GM21825 (cell line): ENCODE data around the gene DDX41.
"Not testable (repeated sequence)": the region's sequence is repeated elsewhere in the genome, so short reads cannot be mapped to it uniquely, and the experiment has no call there.

Experiments
- ATAC-seq: cut with Tn5 transposase; IDR thresholded peaks from one replicate; pipeline ENCODE4 v1.9.1; 2021; ENCODE audit warnings: mild to moderate bottlenecking, moderate library complexity; ENCODE audit not compliant: unreplicated experiment

Gene DDX41

GRCh38 chr5:177485753-177486152 is 31.0 kb downstream of the DDX41 start:
- ATAC-seq: not testable (repeated sequence)

GRCh38 chr5:177484902-177485549 is 31.7 kb downstream of the DDX41 start:
- ATAC-seq: no peak

- no peak for ATAC-seq
Measured at GRCh38 chr5:177483994-177484901, 32.5 kb downstream of the DDX41 start.

GRCh38 chr5:177483042-177483441 is 33.7 kb downstream of the DDX41 start:
- no peak for ATAC-seq

DNA sequence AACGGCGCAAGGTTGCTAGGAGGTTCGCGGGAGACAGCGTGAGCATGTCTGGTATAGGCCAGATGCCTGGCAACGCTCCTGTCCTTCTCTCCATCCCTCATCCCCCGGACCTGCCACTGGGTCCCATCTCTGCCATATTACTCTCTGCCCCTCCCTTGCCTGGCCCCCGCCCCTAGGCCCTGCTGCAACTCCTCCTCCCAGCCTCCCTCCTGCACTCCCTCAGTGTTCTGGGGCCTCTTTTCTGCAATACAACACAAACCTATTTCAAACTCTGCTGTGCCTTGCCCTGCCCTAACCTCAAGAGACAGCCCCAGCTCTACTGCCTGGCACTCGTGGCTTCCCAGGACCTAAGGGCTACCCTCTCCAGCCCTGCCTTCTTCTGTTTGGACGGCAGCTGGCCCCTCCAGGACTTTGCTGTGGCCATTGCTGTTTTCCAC is 34.4 kb downstream of the DDX41 start:
- no peak for ATAC-seq

- ATAC-seq: no peak
Measured at GRCh38 chr5:177479774-177480173, 37.0 kb downstream of the DDX41 start.

- no peak for ATAC-seq
Measured at GRCh38 chr5:177478711-177479646, 37.8 kb downstream of the DDX41 start.

- ATAC-seq: no peak
Measured at GRCh38 chr5:177477701-177478477, 38.9 kb downstream of the DDX41 start.

DNA sequence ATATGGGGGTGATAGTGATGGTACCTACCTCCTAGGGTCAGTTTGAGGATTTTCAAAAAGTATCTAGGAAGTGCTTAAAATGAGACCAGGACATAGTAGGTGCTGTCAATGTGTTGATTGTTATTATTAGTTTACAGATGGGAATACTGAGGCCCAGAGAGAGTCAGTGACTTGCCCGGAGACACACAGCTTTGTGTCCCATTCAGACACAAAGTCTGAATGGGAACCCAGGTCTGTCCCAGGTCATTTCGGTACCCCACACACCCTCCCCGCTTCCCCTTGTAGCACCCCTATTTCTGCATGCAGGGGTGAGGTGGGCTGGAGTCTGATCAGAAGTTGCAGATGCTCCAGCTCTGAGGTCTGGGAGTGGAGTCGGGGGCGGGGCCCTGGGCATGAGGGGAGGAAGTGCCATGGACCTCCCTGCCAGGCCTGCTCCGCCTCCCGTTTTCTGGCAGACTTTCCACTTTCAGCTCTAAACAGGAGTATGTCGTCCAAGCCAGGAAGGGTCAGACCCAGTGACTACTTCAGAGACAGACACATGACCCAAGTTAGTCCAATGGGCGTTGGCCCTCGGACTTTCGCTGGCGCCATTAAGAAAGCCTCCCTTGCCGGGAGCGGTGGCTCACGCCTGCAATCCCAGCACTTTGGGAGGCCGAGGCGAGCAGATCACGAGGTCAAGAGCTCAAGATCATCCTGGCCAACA is 40.1 kb downstream of the DDX41 start:
- ATAC-seq: no peak

DNA sequence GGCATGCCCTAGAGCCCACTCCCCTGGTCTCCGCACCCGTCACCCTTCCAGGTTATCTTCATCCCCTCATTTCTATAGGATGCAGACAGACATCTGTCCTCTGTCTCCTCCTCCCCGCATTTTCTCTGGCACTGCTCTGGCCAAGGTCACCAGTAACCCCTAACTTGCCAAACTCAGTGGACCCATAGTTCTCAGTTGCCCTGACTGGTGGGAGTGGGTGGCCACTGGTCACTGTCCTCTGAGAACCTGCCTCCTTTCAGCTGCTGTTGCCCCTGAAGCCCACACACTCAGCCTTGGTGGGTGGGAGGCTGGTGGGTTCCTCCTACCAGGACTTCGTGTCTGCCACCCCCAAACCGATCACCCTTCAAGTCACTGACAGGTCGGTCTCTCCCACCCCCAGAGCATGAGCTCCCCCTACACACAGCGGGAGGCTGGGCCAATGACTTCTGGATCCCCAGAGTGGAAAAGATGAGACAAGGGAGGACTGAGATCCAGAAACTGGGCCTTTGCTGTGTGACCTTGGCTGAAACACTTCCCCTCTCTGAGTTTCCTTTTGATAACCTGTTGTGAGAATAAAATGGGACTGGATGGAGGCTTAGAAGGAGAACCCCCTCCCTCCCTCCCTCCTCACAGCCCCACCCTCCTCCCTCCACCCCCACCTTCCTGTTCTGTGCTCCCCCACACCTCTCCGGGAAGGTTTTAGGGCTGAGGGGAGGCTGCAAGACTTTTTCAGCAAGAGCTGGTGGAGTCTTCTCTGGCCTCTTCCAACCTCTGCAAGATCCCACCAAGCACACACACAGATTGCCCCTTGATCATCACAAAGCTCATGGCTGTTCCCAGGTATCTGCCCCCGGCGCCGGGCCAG is 41.0 kb downstream of the DDX41 start:
- ATAC-seq: no peak

GRCh38 chr5:177474846-177475562 is 41.8 kb downstream of the DDX41 start:
- no peak for ATAC-seq

- ATAC-seq: no peak
Measured at GRCh38 chr5:177474002-177474476, 42.7 kb downstream of the DDX41 start.

GRCh38 chr5:177473443-177474001 is 43.2 kb downstream of the DDX41 start, which contains the start of gene DBN1:
TSS of gene DBN1 (minus strand) at chr5:177473634. CDS start at chr5:177473521, 113 bp downstream.
- ATAC-seq: no peak

GRCh38 chr5:177472460-177473442 is 44.0 kb downstream of the DDX41 start:
- peak; percentile 45 for ATAC-seq

DNA sequence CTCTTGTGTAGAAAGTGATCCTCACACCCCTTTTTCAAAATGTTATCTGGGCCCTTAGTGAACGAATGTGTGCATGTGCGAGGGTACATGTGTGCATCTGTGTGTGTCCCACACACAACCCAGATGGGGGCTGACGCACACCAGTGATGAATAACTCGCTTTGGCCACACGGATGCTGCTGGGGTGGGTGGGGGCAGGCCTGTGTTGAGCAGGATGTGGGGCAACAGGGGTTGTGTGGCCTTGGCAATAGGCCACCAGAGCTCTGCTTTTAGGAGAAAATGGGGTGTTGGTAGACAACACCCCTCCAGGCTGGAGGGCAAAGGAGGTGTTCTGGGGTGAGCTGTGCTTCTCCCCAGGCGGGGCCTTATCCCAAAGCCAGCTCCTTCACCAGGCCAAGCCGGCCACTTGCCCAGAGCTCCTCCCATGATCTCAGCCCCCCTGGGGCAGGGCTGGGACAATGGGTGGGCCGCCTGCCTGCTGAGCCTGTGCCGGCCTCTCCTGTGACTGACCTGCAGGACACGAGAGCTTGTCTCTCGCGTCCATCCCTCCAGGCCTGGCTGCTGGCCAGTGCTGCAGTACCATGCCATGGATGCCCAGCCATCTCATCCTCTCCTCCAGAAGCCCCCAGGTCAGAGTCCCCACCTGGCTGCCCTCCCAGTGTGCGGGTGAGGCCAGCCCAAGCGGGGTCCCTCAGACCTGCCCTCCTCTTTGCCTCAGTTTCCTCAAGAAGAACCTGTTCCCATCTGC is 45.0 kb downstream of the DDX41 start:
- ATAC-seq: no peak
